ENCODE measurements around the gene STK10.
A peak's percentile ranks its signal among the peaks of the same experiment; 100 is the strongest.

The STK10 gene

GRCh38 chr5:172008111-172008455 lies 179.9 kb downstream of the STK10 start:
- Histone ChIP-seq H3K4me3 (ENCODE audit: low read depth in 1 of 5, low read length in 5 of 5) (peak overlapping the region in 1 of 5 donors; percentile 97), H3K9me3 (ENCODE audit: control insufficient read depth in 5 of 5, low read length in 5 of 5) (no peaks in the 10 kb centered on the region), H3K27me3 (ENCODE audit: control insufficient read depth in 5 of 5, insufficient read depth in 4 of 5, low read length in 5 of 5) (no peaks in the 10 kb centered on the region), H3K9ac (ENCODE audit: low read length in 5 of 5) (peak overlapping the region in 1 of 5 donors; percentile 99), H3K27ac (ENCODE audit: low read depth, low read length) (no peak overlapping the region), H3K4me1 (ENCODE audit: control insufficient read depth in 5 of 5, insufficient read depth in 5 of 5, low read length in 5 of 5) (peaks cover 9 to 36% (median 34%) of the 10 kb centered on the region in 5 donors), H3K36me3 (ENCODE audit: control insufficient read depth in 5 of 5, insufficient read depth in 5 of 5, low read length in 5 of 5) (no peaks in the 10 kb centered on the region)

GRCh38 chr5:172007175-172008110 lies 180.6 kb downstream of the STK10 start:
- Histone ChIP-seq H3K4me3 (ENCODE audit: low read depth in 1 of 5, low read length in 5 of 5) (peak overlapping the region; percentile 83 to 97 (median 97)), H3K9ac (ENCODE audit: low read length in 5 of 5) (peak overlapping the region; percentile 97 to 100 (median 99)), H3K36me3 (ENCODE audit: control insufficient read depth in 5 of 5, insufficient read depth in 5 of 5, low read length in 5 of 5) (no peaks in the 10 kb centered on the region), H3K27ac (ENCODE audit: low read depth, low read length) (peak overlapping the region; percentile 96), H3K4me1 (ENCODE audit: control insufficient read depth in 5 of 5, insufficient read depth in 5 of 5, low read length in 5 of 5) (peaks cover 9 to 39% (median 34%) of the 10 kb centered on the region in 5 donors), H3K27me3 (ENCODE audit: control insufficient read depth in 5 of 5, insufficient read depth in 4 of 5, low read length in 5 of 5) (no peaks in the 10 kb centered on the region), H3K9me3 (ENCODE audit: control insufficient read depth in 5 of 5, low read length in 5 of 5) (no peaks in the 10 kb centered on the region)

- peak within 1 kb of the TSS; percentile 83 to 97 (median 97) for H3K4me3 ChIP-seq (ENCODE audit: low read depth in 1 of 5, low read length in 5 of 5)
- peaks cover 9 to 39% (median 37%) of the 10 kb centered on the region in 5 donors for H3K4me1 ChIP-seq (ENCODE audit: control insufficient read depth in 5 of 5, insufficient read depth in 5 of 5, low read length in 5 of 5)
- H3K36me3 ChIP-seq (ENCODE audit: control insufficient read depth in 5 of 5, insufficient read depth in 5 of 5, low read length in 5 of 5) = no peaks in the 10 kb centered on the region
- peak within 1 kb of the TSS; percentile 97 to 100 (median 99) for H3K9ac ChIP-seq (ENCODE audit: low read length in 5 of 5)
- no peaks in the 10 kb centered on the region for H3K9me3 ChIP-seq (ENCODE audit: control insufficient read depth in 5 of 5, low read length in 5 of 5)
- H3K27ac ChIP-seq (ENCODE audit: low read depth, low read length) = peak within 1 kb of the TSS; percentile 96
- H3K27me3 ChIP-seq (ENCODE audit: control insufficient read depth in 5 of 5, insufficient read depth in 4 of 5, low read length in 5 of 5) = no peaks in the 10 kb centered on the region
These were observed 181.5 kb downstream of the STK10 start, which contains the start of gene FBXW11 for GRCh38 chr5:172006321-172007174. FBXW11 (minus strand) TSS chr5:172006638; CDS start chr5:172006502, 136 bp downstream.

- peak overlapping the region; percentile 96 for H3K27ac ChIP-seq (ENCODE audit: low read depth, low read length)
- H3K4me3 ChIP-seq (ENCODE audit: low read depth in 1 of 5, low read length in 5 of 5) = peak overlapping the region; percentile 83 to 97 (median 95)
- peaks cover 9 to 43% (median 37%) of the 10 kb centered on the region in 5 donors for H3K4me1 ChIP-seq (ENCODE audit: control insufficient read depth in 5 of 5, insufficient read depth in 5 of 5, low read length in 5 of 5)
These were observed 182.2 kb downstream of the STK10 start for GRCh38 chr5:172005708-172006320.

DNA sequence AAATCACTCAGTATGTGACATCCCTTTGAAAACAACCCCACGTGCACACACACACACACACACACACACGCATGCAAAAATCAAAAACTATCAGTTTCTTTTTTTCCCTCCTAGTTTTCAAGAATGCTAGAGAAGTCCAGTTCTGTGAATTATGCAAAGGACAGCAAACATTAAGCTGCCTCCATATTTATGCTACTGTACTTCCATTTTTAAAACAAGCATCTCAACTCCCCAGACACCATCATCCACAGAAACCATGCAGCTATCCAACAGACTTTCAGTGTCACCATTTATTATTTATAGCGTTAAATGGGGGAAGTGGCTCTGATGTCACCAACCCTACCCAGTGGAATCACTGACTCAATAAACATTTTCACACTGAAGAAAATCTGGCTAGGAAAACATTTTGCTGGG lies 183.2 kb downstream of the STK10 start:
- H3K4me3 ChIP-seq (ENCODE audit: low read depth in 1 of 5, low read length in 5 of 5) = peak overlapping the region; percentile 83 to 97 (median 95)
- H3K4me1 ChIP-seq (ENCODE audit: control insufficient read depth in 5 of 5, insufficient read depth in 5 of 5, low read length in 5 of 5) = peaks cover 9 to 43% (median 37%) of the 10 kb centered on the region in 5 donors
- no peaks in the 10 kb centered on the region for H3K9me3 ChIP-seq (ENCODE audit: control insufficient read depth in 5 of 5, low read length in 5 of 5)
- H3K27ac ChIP-seq (ENCODE audit: low read depth, low read length) = peak overlapping the region; percentile 96
- no peaks in the 10 kb centered on the region for H3K27me3 ChIP-seq (ENCODE audit: control insufficient read depth in 5 of 5, insufficient read depth in 4 of 5, low read length in 5 of 5)
- H3K36me3 ChIP-seq (ENCODE audit: control insufficient read depth in 5 of 5, insufficient read depth in 5 of 5, low read length in 5 of 5) = no peaks in the 10 kb centered on the region
- H3K9ac ChIP-seq (ENCODE audit: low read length in 5 of 5) = peak overlapping the region; percentile 92 to 100 (median 99)

More at GRCh38 chr5:172005708-172006320, 182.2 kb downstream of the STK10 start:
- H3K36me3 ChIP-seq (ENCODE audit: control insufficient read depth in 5 of 5, insufficient read depth in 5 of 5, low read length in 5 of 5) = no peaks in the 10 kb centered on the region
- H3K9ac ChIP-seq (ENCODE audit: low read length in 5 of 5) = peak overlapping the region; percentile 92 to 100 (median 99)
- H3K27me3 ChIP-seq (ENCODE audit: control insufficient read depth in 5 of 5, insufficient read depth in 4 of 5, low read length in 5 of 5) = no peaks in the 10 kb centered on the region
- H3K9me3 ChIP-seq (ENCODE audit: control insufficient read depth in 5 of 5, low read length in 5 of 5) = no peaks in the 10 kb centered on the region

DNA sequence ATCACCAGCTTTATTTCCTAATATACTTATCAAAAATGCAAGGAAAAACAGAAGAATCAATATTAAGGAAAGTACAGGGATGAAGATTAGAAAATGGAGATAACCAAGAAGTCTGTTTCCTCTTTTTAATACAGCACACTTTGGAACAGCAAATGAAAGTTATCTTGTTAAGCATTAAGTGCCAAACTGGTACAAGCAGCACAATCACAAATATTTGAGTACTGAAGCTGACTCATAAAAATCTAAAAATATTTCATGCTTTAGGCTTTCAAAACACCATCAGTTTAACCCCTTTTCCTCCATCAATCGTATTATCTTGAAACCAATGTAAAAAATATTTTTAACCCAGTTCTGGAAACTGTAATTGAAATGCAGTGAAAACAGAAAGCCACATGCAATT lies 184.3 kb downstream of the STK10 start:
- H3K4me1 ChIP-seq (ENCODE audit: control insufficient read depth in 5 of 5, insufficient read depth in 5 of 5, low read length in 5 of 5) = peaks cover 9 to 43% (median 37%) of the 10 kb centered on the region in 5 donors
- H3K9ac ChIP-seq (ENCODE audit: low read length in 5 of 5) = peak overlapping the region in 1 of 5 donors; percentile 13
- H3K36me3 ChIP-seq (ENCODE audit: control insufficient read depth in 5 of 5, insufficient read depth in 5 of 5, low read length in 5 of 5) = no peaks in the 10 kb centered on the region
- no peaks in the 10 kb centered on the region for H3K9me3 ChIP-seq (ENCODE audit: control insufficient read depth in 5 of 5, low read length in 5 of 5)
- no peak overlapping the region for H3K27ac ChIP-seq (ENCODE audit: low read depth, low read length)
- no peaks in the 10 kb centered on the region for H3K27me3 ChIP-seq (ENCODE audit: control insufficient read depth in 5 of 5, insufficient read depth in 4 of 5, low read length in 5 of 5)
- no peak overlapping the region for H3K4me3 ChIP-seq (ENCODE audit: low read depth in 1 of 5, low read length in 5 of 5)

DNA sequence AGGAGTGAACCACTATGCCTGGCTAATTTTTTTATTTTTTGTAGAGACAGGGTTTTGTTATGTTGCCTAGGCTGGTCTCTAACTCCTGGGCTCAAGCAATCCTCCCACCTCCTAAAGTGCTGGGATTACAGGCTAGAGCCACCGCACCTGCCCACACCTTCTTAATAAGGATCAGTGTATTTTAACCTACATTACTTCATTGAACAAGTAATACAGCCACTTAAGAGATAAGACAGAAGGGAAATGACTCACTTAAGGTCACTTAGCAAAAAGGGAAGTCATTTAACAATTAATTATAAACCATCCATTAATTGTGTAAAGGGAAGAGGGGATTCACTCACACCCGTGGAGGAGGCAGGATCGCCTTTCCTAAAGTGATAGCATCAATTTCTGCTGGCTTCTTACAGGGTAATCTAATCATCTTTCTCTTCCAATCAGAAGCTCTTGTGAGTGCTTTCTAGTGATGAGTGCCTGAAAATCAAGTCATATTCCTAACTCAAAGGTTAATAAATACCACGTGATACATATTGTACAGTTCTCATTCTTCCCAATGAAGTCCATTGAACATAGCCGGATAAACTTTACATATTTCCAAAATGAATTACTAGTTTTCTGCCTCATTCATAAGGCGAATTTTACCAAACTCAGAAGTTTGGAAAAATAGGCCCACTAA lies 185.0 kb downstream of the STK10 start:
- no peaks in the 10 kb centered on the region for H3K27me3 ChIP-seq (ENCODE audit: control insufficient read depth in 5 of 5, insufficient read depth in 4 of 5, low read length in 5 of 5)
- no peak overlapping the region for H3K27ac ChIP-seq (ENCODE audit: low read depth, low read length)
- peaks cover 9 to 43% (median 37%) of the 10 kb centered on the region in 5 donors for H3K4me1 ChIP-seq (ENCODE audit: control insufficient read depth in 5 of 5, insufficient read depth in 5 of 5, low read length in 5 of 5)
- H3K9ac ChIP-seq (ENCODE audit: low read length in 5 of 5) = no peak overlapping the region
- no peaks in the 10 kb centered on the region for H3K36me3 ChIP-seq (ENCODE audit: control insufficient read depth in 5 of 5, insufficient read depth in 5 of 5, low read length in 5 of 5)
- H3K9me3 ChIP-seq (ENCODE audit: control insufficient read depth in 5 of 5, low read length in 5 of 5) = no peaks in the 10 kb centered on the region
- H3K4me3 ChIP-seq (ENCODE audit: low read depth in 1 of 5, low read length in 5 of 5) = no peak overlapping the region

DNA sequence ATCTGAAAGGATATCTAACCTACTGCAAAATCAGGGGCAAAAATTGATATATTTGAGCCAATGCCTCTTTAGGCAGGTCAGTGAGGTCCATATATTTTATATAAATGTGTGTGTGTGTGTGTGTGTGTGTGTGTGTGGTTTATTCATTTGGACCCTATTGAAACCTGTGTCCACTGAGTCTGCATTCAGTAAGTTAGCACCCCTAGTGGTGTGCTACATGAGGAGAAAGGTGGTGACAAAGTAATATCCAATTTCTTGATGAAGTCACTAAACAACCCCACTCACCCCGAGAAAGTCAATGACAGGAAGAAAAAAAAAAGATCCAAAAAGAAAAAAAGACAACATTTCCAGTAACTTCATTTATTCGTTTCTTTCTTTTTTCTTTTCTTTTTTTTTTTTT lies 185.7 kb downstream of the STK10 start:
- H3K27me3 ChIP-seq (ENCODE audit: control insufficient read depth in 5 of 5, insufficient read depth in 4 of 5, low read length in 5 of 5) = no peaks in the 10 kb centered on the region
- H3K27ac ChIP-seq (ENCODE audit: low read depth, low read length) = no peak overlapping the region
- H3K4me3 ChIP-seq (ENCODE audit: low read depth in 1 of 5, low read length in 5 of 5) = no peak overlapping the region
- peaks cover 6 to 37% (median 32%) of the 10 kb centered on the region in 5 donors for H3K4me1 ChIP-seq (ENCODE audit: control insufficient read depth in 5 of 5, insufficient read depth in 5 of 5, low read length in 5 of 5)
- no peaks in the 10 kb centered on the region for H3K36me3 ChIP-seq (ENCODE audit: control insufficient read depth in 5 of 5, insufficient read depth in 5 of 5, low read length in 5 of 5)
- H3K9me3 ChIP-seq (ENCODE audit: control insufficient read depth in 5 of 5, low read length in 5 of 5) = no peaks in the 10 kb centered on the region
- H3K9ac ChIP-seq (ENCODE audit: low read length in 5 of 5) = no peak overlapping the region

DNA sequence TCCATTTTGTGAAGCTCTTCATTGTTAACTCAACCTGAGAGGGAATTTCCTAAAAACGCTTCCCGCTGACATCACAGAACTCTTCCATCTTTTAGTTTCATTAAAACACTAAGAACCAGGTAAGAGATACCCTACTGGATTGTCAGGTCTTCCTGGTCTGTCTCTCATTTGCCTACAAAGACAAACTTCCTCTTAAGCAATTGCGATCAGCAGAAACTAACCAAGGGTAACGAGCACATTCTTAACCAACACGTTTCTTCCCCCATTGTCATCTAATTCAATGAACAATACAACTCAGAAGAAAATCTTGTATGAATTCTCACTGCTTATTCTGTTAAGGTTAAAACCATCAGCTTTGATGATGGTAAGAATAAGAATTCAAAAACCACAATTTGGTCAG lies 188.1 kb downstream of the STK10 start:
- no peaks in the 10 kb centered on the region for H3K9me3 ChIP-seq (ENCODE audit: control insufficient read depth in 5 of 5, low read length in 5 of 5)
- peaks cover 2 to 6% (median 3%) of the 10 kb centered on the region in 5 donors for H3K36me3 ChIP-seq (ENCODE audit: control insufficient read depth in 5 of 5, insufficient read depth in 5 of 5, low read length in 5 of 5)
- no peak overlapping the region for H3K27ac ChIP-seq (ENCODE audit: low read depth, low read length)
- no peaks in the 10 kb centered on the region for H3K27me3 ChIP-seq (ENCODE audit: control insufficient read depth in 5 of 5, insufficient read depth in 4 of 5, low read length in 5 of 5)
- no peak overlapping the region for H3K9ac ChIP-seq (ENCODE audit: low read length in 5 of 5)
- H3K4me1 ChIP-seq (ENCODE audit: control insufficient read depth in 5 of 5, insufficient read depth in 5 of 5, low read length in 5 of 5) = peaks cover under 1 to 30% (median 18%) of the 10 kb centered on the region in 5 donors
- H3K4me3 ChIP-seq (ENCODE audit: low read depth in 1 of 5, low read length in 5 of 5) = no peak overlapping the region
